ENCODE measurements around the gene GMDS.

Gene GMDS

GRCh38 chr6:2036710-2037023 lies 208.7 kb downstream of the GMDS start:
- Mint-ChIP-seq H3K4me1 (peaks cover 24% of the 10 kb centered on the region), H3K27ac (no peak overlapping the region), H3K4me3 (no peak overlapping the region)

GRCh38 chr6:2035826-2036709 lies 209.3 kb downstream of the GMDS start:
- H3K4me3 Mint-ChIP-seq = no peak overlapping the region

More at GRCh38 chr6:2036710-2037023, 208.7 kb downstream of the GMDS start:
- Mint-ChIP-seq H3K27me3 (no peaks in the 10 kb centered on the region), H3K9me3 (no peaks in the 10 kb centered on the region), H3K36me3 (ENCODE audit: low read depth) (peaks cover 1% of the 10 kb centered on the region)
- DNase-seq (no peak), ATAC-seq (no peak)

GRCh38 chr6:2035046-2035445 lies 210.4 kb downstream of the GMDS start:
- Mint-ChIP-seq H3K9me3 (no peaks in the 10 kb centered on the region), H3K27ac (no peak overlapping the region), H3K4me3 (no peak overlapping the region), H3K36me3 (ENCODE audit: low read depth) (peaks cover 1% of the 10 kb centered on the region), H3K4me1 (peaks cover 24% of the 10 kb centered on the region), H3K27me3 (no peaks in the 10 kb centered on the region)
- DNase-seq (no peak), ATAC-seq (no peak)

More at GRCh38 chr6:2035826-2036709, 209.3 kb downstream of the GMDS start:
- DNase-seq (no peak), ATAC-seq (no peak)
- Mint-ChIP-seq H3K27me3 (no peaks in the 10 kb centered on the region), H3K27ac (no peak overlapping the region), H3K9me3 (no peaks in the 10 kb centered on the region), H3K36me3 (ENCODE audit: low read depth) (peaks cover 1% of the 10 kb centered on the region), H3K4me1 (peaks cover 24% of the 10 kb centered on the region)

GRCh38 chr6:2034256-2034655 lies 211.1 kb downstream of the GMDS start:
- no peak overlapping the region for H3K27ac Mint-ChIP-seq
- no peak overlapping the region for H3K4me3 Mint-ChIP-seq
- H3K36me3 Mint-ChIP-seq (ENCODE audit: low read depth) = peaks cover 1% of the 10 kb centered on the region
- H3K9me3 Mint-ChIP-seq = no peaks in the 10 kb centered on the region
- H3K27me3 Mint-ChIP-seq = no peaks in the 10 kb centered on the region
- DNase-seq = no peak
- H3K4me1 Mint-ChIP-seq = peaks cover 24% of the 10 kb centered on the region
- no peak for ATAC-seq

GRCh38 chr6:2033544-2033943 lies 211.9 kb downstream of the GMDS start:
- Mint-ChIP-seq H3K27me3 (no peaks in the 10 kb centered on the region), H3K36me3 (ENCODE audit: low read depth) (peaks cover 1% of the 10 kb centered on the region), H3K4me1 (peaks cover 24% of the 10 kb centered on the region), H3K4me3 (no peak overlapping the region), H3K27ac (no peak overlapping the region), H3K9me3 (no peaks in the 10 kb centered on the region)
- peak; percentile 61 for ATAC-seq
- DNase-seq = no peak

GRCh38 chr6:2030682-2031244 lies 214.6 kb downstream of the GMDS start:
- no peaks in the 10 kb centered on the region for H3K9me3 Mint-ChIP-seq
- no peaks in the 10 kb centered on the region for H3K27me3 Mint-ChIP-seq
- H3K27ac Mint-ChIP-seq = no peak overlapping the region
- DNase-seq (no peak), ATAC-seq (no peak)
- no peak overlapping the region for H3K4me3 Mint-ChIP-seq
- H3K36me3 Mint-ChIP-seq (ENCODE audit: low read depth) = peaks cover 1% of the 10 kb centered on the region
- peaks cover 13% of the 10 kb centered on the region for H3K4me1 Mint-ChIP-seq

- H3K27ac Mint-ChIP-seq = no peak overlapping the region
- ATAC-seq = no peak
Observed at GRCh38 chr6:2029952-2030351, 215.5 kb downstream of the GMDS start.

GRCh38 chr6:2029130-2029794 lies 216.1 kb downstream of the GMDS start:
- Mint-ChIP-seq H3K4me1 (peaks cover 16% of the 10 kb centered on the region), H3K36me3 (ENCODE audit: low read depth) (peaks cover 1% of the 10 kb centered on the region), H3K9me3 (no peaks in the 10 kb centered on the region), H3K4me3 (no peak overlapping the region), H3K27me3 (no peaks in the 10 kb centered on the region), H3K27ac (no peak overlapping the region)
- DNase-seq = no peak
- no peak for ATAC-seq

More at GRCh38 chr6:2029952-2030351, 215.5 kb downstream of the GMDS start:
- Mint-ChIP-seq H3K36me3 (ENCODE audit: low read depth) (peaks cover 1% of the 10 kb centered on the region), H3K27me3 (no peaks in the 10 kb centered on the region), H3K4me1 (peaks cover 13% of the 10 kb centered on the region), H3K4me3 (no peak overlapping the region), H3K9me3 (no peaks in the 10 kb centered on the region)
- no peak for DNase-seq

- H3K36me3 Mint-ChIP-seq (ENCODE audit: low read depth) = no peaks in the 10 kb centered on the region
- ATAC-seq = no peak
- no peak overlapping the region for H3K27ac Mint-ChIP-seq
- peaks cover 21% of the 10 kb centered on the region for H3K4me1 Mint-ChIP-seq
- no peaks in the 10 kb centered on the region for H3K9me3 Mint-ChIP-seq
- no peak for DNase-seq
- H3K4me3 Mint-ChIP-seq = no peak overlapping the region
- H3K27me3 Mint-ChIP-seq = no peaks in the 10 kb centered on the region
Observed at GRCh38 chr6:2028457-2029038, 216.9 kb downstream of the GMDS start.

GRCh38 chr6:2026133-2026532 lies 219.3 kb downstream of the GMDS start:
- Mint-ChIP-seq H3K36me3 (ENCODE audit: low read depth) (no peaks in the 10 kb centered on the region), H3K27ac (no peak overlapping the region), H3K9me3 (no peaks in the 10 kb centered on the region), H3K4me3 (no peak overlapping the region), H3K4me1 (peaks cover 24% of the 10 kb centered on the region), H3K27me3 (no peaks in the 10 kb centered on the region)
- DNase-seq (no peak), ATAC-seq (no peak)

GRCh38 chr6:2021713-2022125 lies 223.7 kb downstream of the GMDS start:
- ATAC-seq (no peak), DNase-seq (no peak)
- H3K27ac Mint-ChIP-seq = no peak overlapping the region
- H3K36me3 Mint-ChIP-seq (ENCODE audit: low read depth) = peaks cover 6% of the 10 kb centered on the region
- H3K9me3 Mint-ChIP-seq = no peaks in the 10 kb centered on the region
- H3K4me1 Mint-ChIP-seq = peaks cover 15% of the 10 kb centered on the region
- no peak overlapping the region for H3K4me3 Mint-ChIP-seq
- no peaks in the 10 kb centered on the region for H3K27me3 Mint-ChIP-seq

- no peak overlapping the region for H3K4me3 Mint-ChIP-seq
- H3K9me3 Mint-ChIP-seq = peaks cover 5% of the 10 kb centered on the region
Observed at GRCh38 chr6:2020909-2021308, 224.5 kb downstream of the GMDS start.

GRCh38 chr6:2019051-2019450 lies 226.4 kb downstream of the GMDS start:
- Mint-ChIP-seq H3K27me3 (no peaks in the 10 kb centered on the region), H3K9me3 (peaks cover 17% of the 10 kb centered on the region), H3K4me1 (peaks cover 10% of the 10 kb centered on the region), H3K27ac (no peak overlapping the region), H3K4me3 (no peak overlapping the region), H3K36me3 (ENCODE audit: low read depth) (peaks cover 16% of the 10 kb centered on the region)
- ATAC-seq = no peak
- no peak for DNase-seq

More at GRCh38 chr6:2020909-2021308, 224.5 kb downstream of the GMDS start:
- Mint-ChIP-seq H3K4me1 (peaks cover 15% of the 10 kb centered on the region), H3K36me3 (ENCODE audit: low read depth) (peaks cover 6% of the 10 kb centered on the region), H3K27ac (no peak overlapping the region), H3K27me3 (no peaks in the 10 kb centered on the region)
- no peak for ATAC-seq
- no peak for DNase-seq

- H3K4me3 Mint-ChIP-seq = no peak overlapping the region
- H3K27me3 Mint-ChIP-seq = no peaks in the 10 kb centered on the region
- peaks cover 27% of the 10 kb centered on the region for H3K36me3 Mint-ChIP-seq (ENCODE audit: low read depth)
- DNase-seq (no peak), ATAC-seq (no peak)
- H3K27ac Mint-ChIP-seq = no peak overlapping the region
- no peaks in the 10 kb centered on the region for H3K4me1 Mint-ChIP-seq
- peaks cover 20% of the 10 kb centered on the region for H3K9me3 Mint-ChIP-seq
Observed at GRCh38 chr6:2016040-2016439, 229.4 kb downstream of the GMDS start.

All from activated naive CD8-positive, alpha-beta T cell treated with anti-CD3 and anti-CD28 coated beads, Interleukin-2, amount 50 U/mL, for 24 hours (primary cell).